D341Med (cell line): ENCODE results near the gene GCNT4.

Experiments
- DNase-seq: peaks from one replicate; pipeline ENCODE4 v3.0.0; 2012; ENCODE audit warnings: low spot score

Gene GCNT4

DNA sequence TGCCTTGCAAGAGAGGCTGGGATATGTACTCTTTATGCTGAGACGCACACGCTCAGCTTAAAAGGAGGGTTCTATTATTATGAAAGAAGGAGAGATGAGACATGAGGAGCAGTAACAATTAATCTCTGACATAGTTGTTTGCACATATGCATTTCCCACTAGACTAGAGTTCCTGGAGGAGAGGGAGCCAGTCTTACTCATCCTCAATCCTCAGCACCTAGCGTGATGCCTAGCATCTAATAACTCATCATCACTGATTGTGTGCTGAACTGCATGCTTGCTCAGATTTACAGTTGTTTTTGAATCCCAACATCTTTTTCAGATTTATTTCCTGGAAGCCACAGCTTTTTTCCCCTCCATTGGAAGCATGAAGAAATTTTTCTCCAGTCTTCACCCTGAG, 35.5 kb downstream of the GCNT4 start:
- no peak for DNase-seq

DNA sequence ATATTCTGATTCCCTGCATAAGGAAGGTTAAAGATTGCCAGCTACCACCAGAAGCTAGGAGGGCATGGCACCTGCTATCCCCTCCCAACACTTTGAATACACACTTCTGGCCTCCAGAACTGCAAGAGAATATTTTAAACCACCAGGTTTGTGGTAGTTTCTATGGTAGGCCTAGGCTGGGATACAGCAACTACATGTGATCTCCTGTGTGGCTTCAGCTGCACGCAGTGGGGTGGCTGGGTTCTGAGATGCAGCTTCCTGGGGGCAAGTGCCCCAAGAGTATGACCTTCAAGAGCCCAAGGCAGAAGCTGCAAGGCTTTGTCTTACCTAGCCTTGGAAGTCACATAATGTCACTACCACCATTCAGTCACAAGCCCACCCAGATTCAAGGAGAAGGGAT, 39.6 kb downstream of the GCNT4 start:
- DNase-seq, result no peak

DNA sequence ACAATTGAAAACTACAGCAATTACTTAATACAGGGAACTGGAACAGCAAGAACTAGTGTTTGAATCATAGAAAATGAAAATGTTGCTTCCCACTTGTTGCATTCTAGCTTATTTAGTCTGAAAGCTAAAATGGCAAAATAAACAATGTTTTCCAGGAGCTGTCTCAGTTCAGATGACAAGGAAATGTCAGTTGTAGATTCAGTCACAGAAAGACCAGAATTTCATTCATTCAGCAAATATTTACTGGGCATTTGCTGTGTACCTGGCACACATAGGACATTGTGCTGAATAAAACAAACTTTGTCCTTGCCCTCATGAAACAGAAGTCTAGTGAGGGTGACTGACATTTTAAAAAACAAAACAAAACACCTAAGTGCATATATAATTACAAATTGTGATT, 41.5 kb downstream of the GCNT4 start:
- DNase-seq, result no peak

DNA sequence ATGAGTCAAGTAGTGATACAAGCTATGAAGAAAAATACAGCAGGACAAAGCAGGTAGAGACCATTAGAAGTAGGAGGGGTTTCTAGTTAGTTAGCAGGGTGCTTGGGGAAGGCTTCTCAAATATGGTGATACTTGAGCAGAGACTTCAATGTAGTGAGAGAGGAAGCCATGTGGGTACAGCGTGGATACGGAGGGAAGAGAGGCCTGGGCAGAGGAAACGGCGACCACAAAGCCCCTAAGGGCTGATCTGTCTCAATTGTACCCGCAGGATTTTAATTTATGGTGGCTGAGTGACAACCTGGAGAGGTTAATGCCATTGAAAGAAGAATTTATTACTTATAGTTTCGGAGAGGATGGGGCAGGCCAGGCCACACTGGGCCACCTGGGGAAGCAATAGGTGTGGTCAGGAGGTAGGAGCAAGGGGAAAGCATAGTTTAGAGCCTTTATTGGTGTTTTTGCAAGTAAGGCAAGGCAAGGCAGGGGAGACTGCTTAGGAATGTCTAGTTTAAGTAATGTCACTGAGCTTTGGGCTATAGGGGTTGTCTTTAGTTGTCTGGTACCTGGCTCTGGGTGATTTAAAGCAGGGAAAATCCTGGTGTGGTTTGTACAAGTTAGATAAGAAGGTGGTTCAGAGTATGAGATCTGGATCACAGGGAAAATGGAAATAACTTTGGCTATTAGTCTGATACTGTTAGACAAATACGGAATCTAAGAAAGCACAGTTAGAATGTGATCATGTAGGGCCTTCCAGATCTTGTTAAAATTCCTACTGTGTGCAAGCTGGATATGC, 42.6 kb downstream of the GCNT4 start:
- DNase-seq, result no peak

DNA sequence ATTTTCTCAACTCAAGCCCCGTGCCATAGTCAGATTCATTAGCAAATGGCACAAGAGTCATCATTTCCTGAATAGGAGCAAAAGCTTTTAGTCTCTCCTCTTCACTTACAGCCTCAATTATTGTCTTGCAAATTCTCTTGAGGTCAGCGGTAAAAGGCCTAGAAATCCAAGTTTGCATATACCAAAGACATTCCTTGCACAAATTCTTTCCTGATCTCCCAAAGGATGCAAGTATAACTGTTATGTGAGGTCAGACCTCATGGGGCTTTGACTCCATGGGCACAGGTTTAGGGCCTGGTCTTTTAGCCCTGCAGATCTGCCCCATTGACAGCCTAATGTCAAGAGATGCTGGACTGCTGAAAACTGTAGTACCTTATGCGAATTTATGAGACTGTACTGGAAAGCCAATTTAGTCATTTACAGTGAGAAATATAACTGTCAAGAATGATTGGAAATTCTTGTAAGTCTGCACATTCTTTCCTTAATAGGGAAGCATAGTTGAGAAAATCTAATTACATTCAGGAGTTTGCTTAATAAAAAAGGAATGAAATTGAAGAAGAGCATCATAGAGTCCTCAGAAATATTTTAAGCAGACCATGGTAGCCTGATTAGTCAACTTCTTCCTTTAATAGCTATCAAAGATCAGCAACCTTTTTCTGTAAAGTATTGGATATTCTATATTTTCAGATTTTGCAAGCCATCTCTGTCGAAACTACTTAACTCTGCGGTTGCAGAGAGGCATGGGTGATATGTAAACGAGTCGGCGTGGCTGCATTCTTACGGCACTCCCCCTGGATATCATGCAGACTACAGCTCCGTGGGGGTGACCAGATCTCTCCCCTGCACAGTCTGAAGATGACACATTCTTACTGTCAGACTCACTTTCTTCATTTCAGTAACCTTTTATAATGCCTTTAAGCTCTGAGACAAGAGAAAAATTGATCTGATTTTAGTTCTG, 45.2 kb downstream of the GCNT4 start:
- no peak for DNase-seq

DNA sequence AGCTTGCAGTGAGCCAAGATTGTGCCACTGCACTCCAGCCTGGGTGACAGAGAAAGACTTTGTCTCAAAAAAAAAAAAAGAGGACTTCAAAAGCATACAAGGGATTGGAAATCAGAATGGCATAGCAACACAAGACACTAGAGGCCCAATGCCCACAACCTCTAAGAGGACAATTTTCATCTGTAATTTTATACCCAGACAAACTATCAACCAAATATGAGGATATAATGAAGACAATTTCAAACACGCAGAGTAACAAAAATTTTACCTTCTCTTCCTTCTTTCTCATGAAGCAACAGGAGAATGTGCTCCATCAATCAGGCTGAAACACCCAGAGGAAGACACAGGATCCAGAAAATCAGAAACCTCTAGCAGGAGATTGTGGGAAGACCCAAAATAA, 46.8 kb downstream of the GCNT4 start:
- DNase-seq, result no peak
